Uterus (tissue), 4 donors: ENCODE results near the gene STUM. TPM values are rescaled to one million over a fixed set of nuclear protein-coding genes. Genes with fewer than 3 reads are reported as not detected.
"Not testable (repeated sequence)": the region's sequence is repeated elsewhere in the genome, so short reads cannot be mapped to it uniquely, and the experiment has no call there.

Experiments
- DNase-seq, 2 donors: peaks; one replicate each; pipeline ENCODE4 v3.0.0-alpha.2; 2019 to 2020
- H3K27ac ChIP-seq, 2 donors: fragments of 200-600 bp; sonication (generic); 1 replicate in 1 of 2; 2 replicates in 1 of 2; pipeline ENCODE4 v1.5.1; 2016 to 2018
- H3K27me3 ChIP-seq, 2 donors: fragments of 200-600 bp; sonication (generic); one replicate each; pipeline ENCODE4 v1.5.1; 2018 to 2019; ENCODE audit warnings: control low read depth in 1 of 2
- H3K36me3 ChIP-seq, 2 donors: fragments of 200-600 bp; sonication (generic); one replicate each; pipeline ENCODE4 v1.5.1; 2019; ENCODE audit warnings: control low read depth in 1 of 2
- H3K4me1 ChIP-seq, 2 donors: fragments of 200-600 bp; sonication (generic); one replicate each; pipeline ENCODE4 v1.5.1; 2018 to 2019; ENCODE audit warnings: control low read depth in 1 of 2
- H3K4me3 ChIP-seq, 2 donors: fragments of 200-600 bp; sonication (generic); 1 replicate in 1 of 2; 2 replicates in 1 of 2; pipeline ENCODE4 v1.5.1; 2018 to 2019; ENCODE audit warnings: mild to moderate bottlenecking in 1 of 2
- H3K9me3 ChIP-seq, 2 donors: fragments of 200-600 bp; sonication (generic); one replicate each; pipeline ENCODE4 v1.5.1; 2019; ENCODE audit warnings: control low read depth in 1 of 2
- POLR2A ChIP-seq, 2 donors: fragments of 450-650 bp; IDR thresholded peaks; one replicate each; pipeline ENCODE4 v1.6.1; 2016; ENCODE audit warnings: antibody characterized with exemption in 2 of 2, mild to moderate bottlenecking in 1 of 2, moderate library complexity in 1 of 2
- intact Hi-C: fragments of 100-400 bp; cut with DNase I; formaldehyde crosslinking; loops from one replicate; pipeline ENCODE4 v1.15.1; 2023; ENCODE audit warnings: low total_unique reads
- total RNA-seq, 4 donors: library from RNA; depleted of rRNA in 3 of 4; stranded (reverse); fragments of >200 nt in 3 of 4; gene quantifications; one replicate each; pipeline versions ENCODE4 v1.1.0 to v1.2.4, GENCODE V29; 2014 to 2023
- TF ChIP-seq, protein P1 (sequence below), 4 experiments: fragments of 200-600 bp in 2 of 4; fragments of 450-650 bp in 2 of 4; sonication (generic) in 2 of 4; IDR thresholded peaks; one replicate each; pipeline ENCODE4 v1.5.1; 2016 to 2019; ENCODE audit warnings: antibody characterized with exemption in 4 of 4, mild to moderate bottlenecking in 2 of 4, moderate library complexity in 1 of 4
- donor health status: DM: yes; HTN: yes; CAD: no.

Gene STUM
- total RNA-seq, 4 donors from 2014 or later: 0.88 to 9.1 (median 2.2) TPM

DNA sequence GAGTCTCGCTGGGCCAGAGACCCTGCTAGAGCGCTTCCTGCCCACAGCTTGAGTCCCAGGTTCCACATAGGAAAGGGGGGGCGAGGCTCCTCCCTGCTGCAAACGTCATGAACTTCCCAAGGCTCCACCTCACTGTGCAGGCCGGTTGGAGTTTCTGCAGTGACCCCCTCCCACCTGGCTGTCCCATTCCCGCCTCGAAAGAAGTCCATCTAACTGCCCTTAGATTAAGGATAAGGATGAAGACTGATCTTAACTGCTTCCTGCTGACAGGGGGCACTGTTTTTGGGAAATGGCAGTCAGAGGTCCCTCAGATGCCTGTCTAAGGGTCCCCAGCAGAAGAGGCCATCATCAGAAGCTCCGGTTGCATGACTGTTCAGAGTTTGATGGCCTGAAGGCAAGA lies 62.7 kb downstream of the STUM start:
- H3K4me3 ChIP-seq: no peak overlapping the region
- H3K27me3 ChIP-seq: no peaks in the 10 kb centered on the region
- no peaks in the 10 kb centered on the region for H3K9me3 ChIP-seq
- H3K27ac ChIP-seq: no peak overlapping the region
- H3K4me1 ChIP-seq: no peaks in the 10 kb centered on the region
- TF ChIP-seq, protein P1, sequence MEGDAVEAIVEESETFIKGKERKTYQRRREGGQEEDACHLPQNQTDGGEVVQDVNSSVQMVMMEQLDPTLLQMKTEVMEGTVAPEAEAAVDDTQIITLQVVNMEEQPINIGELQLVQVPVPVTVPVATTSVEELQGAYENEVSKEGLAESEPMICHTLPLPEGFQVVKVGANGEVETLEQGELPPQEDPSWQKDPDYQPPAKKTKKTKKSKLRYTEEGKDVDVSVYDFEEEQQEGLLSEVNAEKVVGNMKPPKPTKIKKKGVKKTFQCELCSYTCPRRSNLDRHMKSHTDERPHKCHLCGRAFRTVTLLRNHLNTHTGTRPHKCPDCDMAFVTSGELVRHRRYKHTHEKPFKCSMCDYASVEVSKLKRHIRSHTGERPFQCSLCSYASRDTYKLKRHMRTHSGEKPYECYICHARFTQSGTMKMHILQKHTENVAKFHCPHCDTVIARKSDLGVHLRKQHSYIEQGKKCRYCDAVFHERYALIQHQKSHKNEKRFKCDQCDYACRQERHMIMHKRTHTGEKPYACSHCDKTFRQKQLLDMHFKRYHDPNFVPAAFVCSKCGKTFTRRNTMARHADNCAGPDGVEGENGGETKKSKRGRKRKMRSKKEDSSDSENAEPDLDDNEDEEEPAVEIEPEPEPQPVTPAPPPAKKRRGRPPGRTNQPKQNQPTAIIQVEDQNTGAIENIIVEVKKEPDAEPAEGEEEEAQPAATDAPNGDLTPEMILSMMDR (IDR thresholded peaks at IDR 0.05): no peak
- TF ChIP-seq POLR2A (IDR thresholded peaks at IDR 0.05): no peak
- DNase-seq: peak in 1 of 2 donors; percentile 10
- no peaks in the 10 kb centered on the region for H3K36me3 ChIP-seq
- intact Hi-C loops: no loop called here

DNA sequence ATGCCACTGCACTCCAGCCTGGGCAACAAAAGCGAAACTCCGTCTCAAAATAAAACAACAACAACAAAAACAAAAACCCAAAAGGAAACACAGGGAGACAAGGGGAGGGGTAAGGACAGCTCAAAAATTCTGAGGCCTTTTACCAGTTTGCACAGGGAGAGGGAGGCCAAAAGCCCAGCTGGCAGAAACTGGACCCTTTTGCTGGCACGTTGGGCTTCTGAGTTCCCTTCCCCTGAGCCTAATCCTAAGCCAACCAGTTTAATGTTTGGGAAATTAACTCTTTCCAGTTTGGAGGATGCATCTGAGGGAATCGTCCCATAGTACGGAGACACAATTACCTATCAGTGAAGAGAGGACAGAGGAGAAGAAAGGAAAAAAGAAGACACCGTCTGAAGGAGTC lies 63.4 kb downstream of the STUM start:
- H3K9me3 ChIP-seq, H3K4me1 ChIP-seq, H3K36me3 ChIP-seq, H3K4me3 ChIP-seq, H3K27me3 ChIP-seq, intact Hi-C loops, H3K27ac ChIP-seq: not testable (repeated sequence)
- peak in 1 of 2 donors; percentile 6 for DNase-seq

DNA sequence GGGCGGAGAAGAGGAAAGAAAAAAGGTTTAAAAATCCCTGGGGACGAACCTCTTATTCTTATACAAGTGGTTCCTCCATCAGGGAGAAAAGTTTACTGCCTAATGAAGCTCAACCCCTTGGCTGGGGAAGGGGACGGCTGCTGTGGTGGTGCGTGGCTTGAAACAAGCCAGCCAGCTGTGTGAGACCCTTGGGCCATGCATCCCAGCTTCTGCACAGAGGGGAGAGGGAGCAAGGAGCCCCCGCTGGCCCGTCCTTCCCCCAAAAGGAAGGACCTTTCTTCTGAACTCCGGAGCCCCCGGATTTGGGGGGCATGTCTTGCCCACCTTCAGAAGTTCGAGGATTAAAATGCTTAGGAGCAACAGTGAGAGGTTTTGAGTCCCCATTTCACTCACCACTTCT lies 67.3 kb downstream of the STUM start:
- no peak overlapping the region for H3K27ac ChIP-seq
- no peaks in the 10 kb centered on the region for H3K9me3 ChIP-seq
- H3K27me3 ChIP-seq: no peaks in the 10 kb centered on the region
- no peaks in the 10 kb centered on the region for H3K36me3 ChIP-seq
- H3K4me3 ChIP-seq: no peak overlapping the region
- DNase-seq: peak in 1 of 2 donors; percentile 8
- intact Hi-C loops: no loop called here
- TF ChIP-seq POLR2A (IDR thresholded peaks at IDR 0.05): no peak
- TF ChIP-seq, protein P1 (IDR thresholded peaks at IDR 0.05): no peak
- H3K4me1 ChIP-seq: no peaks in the 10 kb centered on the region

GRCh38 chr1:226616636-226617035 lies 68.1 kb downstream of the STUM start:
- H3K36me3 ChIP-seq: no peaks in the 10 kb centered on the region
- no peak overlapping the region for H3K27ac ChIP-seq
- H3K4me1 ChIP-seq: no peaks in the 10 kb centered on the region
- no peak overlapping the region for H3K4me3 ChIP-seq
- no peak for DNase-seq
- TF ChIP-seq, protein P1 (IDR thresholded peaks at IDR 0.05): no peak
- TF ChIP-seq POLR2A (IDR thresholded peaks at IDR 0.05): no peak
- H3K27me3 ChIP-seq: no peaks in the 10 kb centered on the region
- intact Hi-C loops: no loop called here
- H3K9me3 ChIP-seq: no peaks in the 10 kb centered on the region

- peak in 1 of 2 donors; percentile 5 for DNase-seq
- no peak overlapping the region for H3K27ac ChIP-seq
- no peak for TF ChIP-seq POLR2A (IDR thresholded peaks at IDR 0.05)
- TF ChIP-seq, protein P1 (IDR thresholded peaks at IDR 0.05): no peak
- no peaks in the 10 kb centered on the region for H3K9me3 ChIP-seq
- H3K4me1 ChIP-seq: no peaks in the 10 kb centered on the region
- no peaks in the 10 kb centered on the region for H3K27me3 ChIP-seq
- no peak overlapping the region for H3K4me3 ChIP-seq
- intact Hi-C loops: no loop called here
- no peaks in the 10 kb centered on the region for H3K36me3 ChIP-seq
Measured at GRCh38 chr1:226617109-226617508, 68.5 kb downstream of the STUM start.

GRCh38 chr1:226617719-226618118 lies 69.2 kb downstream of the STUM start:
- H3K9me3 ChIP-seq, H3K27ac ChIP-seq, H3K4me3 ChIP-seq, H3K27me3 ChIP-seq, H3K4me1 ChIP-seq, intact Hi-C loops, DNase-seq, H3K36me3 ChIP-seq: not testable (repeated sequence)
